CD4-positive, alpha-beta T cell treated with Interleukin-10 for 1 hour (primary cell): ENCODE data around the gene RAB20.

Source experiments
- DNase-seq: peaks from one replicate; pipeline ENCODE4 v3.0.0-alpha.2; 2020

Gene RAB20

DNA sequence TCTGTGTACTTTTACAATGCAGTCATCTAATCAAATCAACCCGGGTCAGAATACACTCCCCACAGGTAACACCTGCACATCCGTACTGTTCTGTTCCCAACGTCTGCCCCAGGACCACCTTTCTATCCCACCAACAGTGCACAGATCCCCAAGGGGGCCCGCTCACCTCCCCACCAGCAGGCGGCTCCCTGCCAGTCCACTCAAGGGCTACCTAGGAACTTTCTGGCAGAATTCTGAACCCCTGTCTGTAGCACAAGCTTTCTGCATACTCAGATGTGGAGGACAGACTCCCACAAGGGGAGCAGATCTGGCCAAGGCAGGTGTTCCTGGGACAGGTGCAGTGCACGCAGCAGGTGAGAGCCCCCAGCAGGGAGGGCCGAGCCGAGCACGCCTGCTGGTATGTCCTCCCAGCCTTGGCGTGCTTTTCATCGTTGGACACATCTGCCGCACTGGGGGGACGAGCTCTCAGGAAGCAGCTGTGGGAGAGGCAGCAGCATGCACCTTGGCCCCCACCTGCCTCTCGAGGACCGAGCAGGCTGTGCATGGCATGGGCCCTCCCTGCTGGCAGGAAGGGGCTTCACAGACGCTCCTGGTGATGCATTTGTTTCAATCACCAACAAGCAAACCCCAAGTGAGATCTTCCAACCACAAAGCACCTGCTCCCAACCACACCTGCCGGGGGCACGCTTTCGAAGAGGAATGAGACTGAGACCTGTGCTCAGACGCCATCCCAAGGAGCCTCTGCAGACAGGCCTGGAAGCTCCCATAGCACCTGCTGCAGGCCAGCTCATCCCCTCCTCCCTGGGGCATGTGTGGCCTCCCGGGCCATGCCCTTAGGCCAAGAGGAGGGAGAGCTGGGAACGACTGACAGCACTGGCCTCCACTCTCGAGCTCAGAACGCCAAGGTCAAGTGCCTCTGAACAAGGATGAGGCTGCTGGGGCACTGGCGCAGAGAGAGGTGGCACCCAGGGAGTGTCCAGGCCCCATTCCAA lies 35.9 kb downstream of the RAB20 start:
- DNase-seq = no peak

GRCh38 chr13:110524541-110525257 lies 36.8 kb downstream of the RAB20 start:
- no peak for DNase-seq

DNA sequence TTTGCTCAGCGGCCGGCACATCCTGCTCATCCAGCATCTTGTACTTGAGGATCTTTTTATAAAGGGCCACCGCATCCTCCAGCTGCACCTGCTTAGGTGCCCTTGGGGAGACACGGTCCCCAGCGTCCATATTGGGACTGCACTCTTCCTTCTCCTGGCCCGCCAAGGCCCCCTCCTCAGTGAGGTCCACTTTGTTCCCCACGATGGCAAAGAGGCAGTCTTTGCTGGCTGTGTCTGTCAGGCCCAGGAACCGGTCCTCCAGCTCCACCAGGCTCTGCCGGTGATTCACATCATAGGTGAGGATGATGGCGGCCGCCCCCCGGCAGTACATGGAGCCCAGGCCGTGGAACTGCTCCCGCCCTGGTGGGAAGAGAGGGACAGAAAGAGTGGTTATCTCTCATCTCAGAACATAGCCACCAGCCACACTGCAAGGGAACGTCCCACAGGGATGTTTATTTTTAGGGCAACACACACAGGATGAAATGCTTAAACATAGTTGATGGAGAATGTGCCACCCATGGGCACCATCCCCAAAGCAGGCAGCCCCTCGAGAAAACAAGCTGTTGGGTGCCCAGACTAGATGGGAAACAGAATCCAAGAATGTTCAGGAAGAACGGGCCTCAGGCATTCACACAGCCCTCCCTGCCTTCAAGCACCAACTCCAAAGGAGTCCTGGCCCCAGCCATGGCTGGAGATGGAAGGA lies 37.5 kb downstream of the RAB20 start:
- no peak for DNase-seq

- DNase-seq = no peak
These were observed 38.3 kb downstream of the RAB20 start for GRCh38 chr13:110523180-110523579.

GRCh38 chr13:110522721-110523120 lies 38.8 kb downstream of the RAB20 start:
- no peak for DNase-seq

GRCh38 chr13:110521946-110522345 lies 39.6 kb downstream of the RAB20 start:
- no peak for DNase-seq

DNA sequence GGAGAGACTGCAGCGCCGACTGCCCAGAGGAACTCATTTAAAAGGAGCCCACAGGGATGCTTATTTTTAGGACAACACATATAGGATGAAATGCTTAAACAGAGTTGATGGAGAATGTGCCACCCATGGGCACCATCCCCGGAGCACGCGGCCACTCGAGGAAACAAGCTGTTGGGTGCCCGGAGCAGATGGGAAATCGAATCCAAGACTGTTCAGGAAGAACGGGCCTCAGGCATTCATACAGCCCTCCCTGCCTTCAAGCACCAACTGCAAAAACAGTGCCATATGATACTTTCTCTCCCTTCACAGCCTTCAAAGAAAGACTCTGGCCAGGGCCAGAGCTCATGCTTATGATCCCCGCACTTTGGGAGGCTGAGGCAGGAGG lies 40.2 kb downstream of the RAB20 start:
- DNase-seq = no peak

GRCh38 chr13:110520431-110521295 lies 40.9 kb downstream of the RAB20 start:
- peak; percentile 10 for DNase-seq

- DNase-seq = no peak
These were observed 42.0 kb downstream of the RAB20 start for GRCh38 chr13:110519506-110519905.

- no peak for DNase-seq
These were observed 42.5 kb downstream of the RAB20 start for GRCh38 chr13:110519046-110519445.

GRCh38 chr13:110518571-110518970 lies 43.0 kb downstream of the RAB20 start:
- no peak for DNase-seq

GRCh38 chr13:110518226-110518525 lies 43.3 kb downstream of the RAB20 start:
- DNase-seq = no peak

DNA sequence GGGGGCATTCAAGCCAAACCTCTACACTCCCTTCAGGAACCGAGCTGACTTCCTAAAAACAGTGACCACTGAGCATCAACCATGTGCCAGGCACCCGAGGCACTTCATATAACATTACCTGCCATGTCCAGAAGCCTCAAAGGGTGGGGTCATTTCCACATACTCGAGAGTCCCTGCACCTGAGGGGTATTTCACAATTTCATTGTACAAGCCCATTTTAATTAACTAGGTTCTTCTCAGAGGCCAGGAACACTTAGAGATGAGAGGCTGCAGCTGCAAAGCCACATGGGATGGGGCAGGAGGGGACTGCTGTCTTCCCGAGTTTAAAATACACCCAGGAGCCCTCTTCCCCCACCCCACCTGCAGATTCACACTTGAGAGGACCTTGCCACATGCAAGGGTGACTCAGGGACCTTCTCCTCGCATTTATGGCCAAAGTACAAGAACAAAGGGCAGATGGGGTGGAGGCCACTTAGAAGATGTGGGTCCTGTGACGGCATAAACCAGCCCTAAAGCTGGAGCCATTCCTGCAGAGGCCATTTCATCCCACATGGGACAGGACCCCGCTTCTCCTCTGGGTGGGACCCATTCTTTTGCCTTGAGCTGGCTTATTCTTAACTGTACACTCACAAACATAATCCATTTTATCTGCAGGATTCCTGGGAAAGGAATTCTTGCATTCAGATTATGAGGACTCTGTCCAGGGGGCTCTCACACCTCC lies 43.9 kb downstream of the RAB20 start:
- no peak for DNase-seq

DNA sequence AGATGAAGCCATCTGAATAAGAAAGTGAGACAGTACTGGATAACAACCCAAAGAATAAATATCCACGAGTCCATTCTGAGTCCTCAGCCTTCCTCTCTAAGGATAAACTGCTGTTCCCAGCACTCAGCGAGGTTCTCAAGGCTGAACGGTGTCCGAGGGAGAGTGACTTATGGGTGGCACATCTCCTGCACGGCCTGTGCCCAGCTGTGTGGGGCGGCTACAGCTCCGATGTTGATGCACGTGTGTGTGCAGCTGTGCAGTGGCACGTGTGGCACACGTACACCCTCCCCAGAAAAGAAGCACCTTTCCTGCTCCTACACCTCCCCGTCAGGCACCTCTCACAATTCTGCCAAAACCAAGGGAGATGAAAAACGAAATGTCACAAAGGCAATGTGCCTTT lies 45.0 kb downstream of the RAB20 start:
- DNase-seq = no peak

GRCh38 chr13:110512198-110512740 lies 49.3 kb downstream of the RAB20 start:
- no peak for DNase-seq

DNA sequence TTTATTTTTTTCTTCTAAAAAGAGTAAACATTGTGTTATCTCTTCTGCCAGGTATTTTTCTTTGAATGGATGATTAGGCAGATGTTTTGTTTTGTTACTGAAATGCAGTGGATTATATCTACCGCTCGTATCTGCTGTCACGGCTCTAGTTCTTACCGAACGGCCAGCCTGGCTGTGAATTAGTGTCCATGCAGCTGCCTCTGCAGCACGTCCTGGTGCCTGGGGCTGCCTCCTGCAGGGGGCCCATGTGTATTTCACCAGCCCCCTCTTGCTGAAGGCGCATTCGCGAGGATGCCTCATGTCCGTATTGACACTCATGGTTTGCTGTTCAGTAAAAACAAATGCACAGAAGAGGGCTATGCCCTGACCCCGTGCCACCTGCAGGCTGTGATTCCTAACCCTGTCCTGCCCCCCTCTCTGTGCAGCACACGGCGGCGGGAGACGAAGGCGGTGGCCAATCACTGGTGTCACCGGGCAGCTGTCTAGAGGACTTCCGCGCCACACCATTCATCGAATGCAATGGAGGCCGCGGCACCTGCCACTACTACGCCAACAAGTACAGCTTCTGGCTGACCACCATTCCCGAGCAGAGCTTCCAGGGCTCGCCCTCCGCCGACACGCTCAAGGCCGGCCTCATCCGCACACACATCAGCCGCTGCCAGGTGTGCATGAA lies 49.9 kb downstream of the RAB20 start:
- no peak for DNase-seq

GRCh38 chr13:110509971-110510786 lies 51.3 kb downstream of the RAB20 start:
- DNase-seq = no peak

DNA sequence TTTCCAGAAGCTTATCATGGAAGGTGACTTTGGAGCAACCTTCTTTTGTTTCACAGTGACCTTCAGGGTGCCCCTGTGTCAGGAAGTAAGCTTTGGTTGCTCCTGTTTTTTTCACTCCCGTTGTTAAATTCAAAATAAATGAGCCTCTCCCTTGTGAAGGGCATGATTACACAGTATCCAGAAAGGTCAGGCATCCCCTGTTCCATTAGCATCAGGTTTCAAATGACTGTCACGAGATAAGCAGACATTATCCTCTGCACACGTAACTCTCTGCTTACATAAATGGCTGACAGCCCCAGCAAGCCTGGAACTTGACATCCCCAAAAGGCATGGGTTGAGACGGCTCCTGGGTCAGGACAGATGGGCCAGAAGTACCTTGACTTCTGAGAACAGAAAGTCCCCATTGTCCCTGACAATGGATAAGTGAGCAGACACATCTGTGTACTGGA lies 52.0 kb downstream of the RAB20 start:
- DNase-seq = no peak

DNA sequence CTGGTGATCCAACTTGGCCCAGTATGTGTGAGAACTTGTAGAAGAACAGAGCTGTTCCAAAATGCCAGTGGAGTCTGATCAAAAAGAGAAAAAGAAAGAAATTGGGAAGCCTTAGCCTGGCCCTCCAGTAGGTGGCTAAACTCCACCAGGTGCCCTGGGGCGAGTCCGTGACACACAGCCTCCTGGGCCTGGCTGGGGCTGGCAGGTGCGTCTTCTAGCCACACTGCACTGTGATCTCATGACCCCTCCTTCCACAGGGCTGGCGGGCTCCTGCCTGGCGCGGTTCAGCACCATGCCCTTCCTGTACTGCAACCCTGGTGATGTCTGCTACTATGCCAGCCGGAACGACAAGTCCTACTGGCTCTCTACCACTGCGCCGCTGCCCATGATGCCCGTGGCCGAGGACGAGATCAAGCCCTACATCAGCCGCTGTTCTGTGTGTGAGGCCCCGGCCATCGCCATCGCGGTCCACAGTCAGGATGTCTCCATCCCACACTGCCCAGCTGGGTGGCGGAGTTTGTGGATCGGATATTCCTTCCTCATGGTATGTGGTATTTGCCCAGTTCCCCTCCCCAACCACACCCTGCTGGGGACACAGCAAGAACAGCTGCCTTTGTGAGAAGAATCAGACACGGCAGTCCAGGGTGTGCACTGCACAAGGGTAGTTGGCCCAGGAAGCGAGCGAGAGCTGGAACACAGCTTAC lies 53.7 kb downstream of the RAB20 start:
- DNase-seq = no peak
